Upper lobe of left lung (tissue), 6 donors: ENCODE results near the gene LAMB4. TPM values are rescaled to one million over a fixed set of nuclear protein-coding genes. Genes with fewer than 3 reads are reported as not detected.

Experiments used
- ATAC-seq, 2 donors: fragments of 200-7000 bp; cut with Tn5 transposase; one replicate each; pipeline ENCODE4 v1.9.1; 2022; ENCODE audit warnings: mild to moderate bottlenecking in 2 of 2, moderate library complexity in 2 of 2; ENCODE audit not compliant: low FRiP score in 2 of 2
- DNase-seq, 2 donors: peaks; one replicate each; pipeline ENCODE4 v3.0.0-alpha.2; 2019 to 2020
- H3K27ac ChIP-seq, 4 donors: fragments of 200-600 bp; sonication (generic); one replicate each; pipeline ENCODE4 v1.5.1; 2016 to 2019
- H3K27me3 ChIP-seq, 4 donors: fragments of 200-600 bp; sonication (generic); one replicate each; pipeline ENCODE4 v1.5.1; 2017 to 2019
- H3K36me3 ChIP-seq, 4 donors: fragments of 200-600 bp; sonication (generic); one replicate each; pipeline ENCODE4 v1.5.1; 2016 to 2019
- H3K4me1 ChIP-seq, 4 donors: fragments of 200-600 bp; sonication (generic); one replicate each; pipeline ENCODE4 v1.5.1; 2018 to 2019
- H3K4me3 ChIP-seq, 4 donors: fragments of 200-600 bp; sonication (generic); one replicate each; pipeline ENCODE4 v1.5.1; 2017 to 2019; ENCODE audit warnings: mild to moderate bottlenecking in 2 of 4, moderate library complexity in 1 of 4
- H3K9me3 ChIP-seq, 4 donors: fragments of 200-600 bp; sonication (generic); one replicate each; pipeline ENCODE4 v1.5.1; 2018 to 2019
- CTCF ChIP-seq, 6 experiments: fragments of 450-650 bp in 4 of 6; fragments of 200-600 bp in 2 of 6; sonication (generic) in 2 of 6; IDR thresholded peaks; one replicate each; pipeline ENCODE4 v1.5.1; 2016 to 2019; ENCODE audit warnings: antibody characterized with exemption in 6 of 6
- EP300 ChIP-seq, 4 donors: sonication (generic); formaldehyde crosslinking; IDR thresholded peaks; one replicate each; pipeline ENCODE4 v1.5.1; 2017; ENCODE audit warnings: antibody characterized with exemption in 4 of 4, control low read depth in 2 of 4
- POLR2A ChIP-seq, 4 donors: fragments of 450-650 bp; IDR thresholded peaks; one replicate each; pipeline ENCODE4 v1.5.1; 2016 to 2017; ENCODE audit warnings: antibody characterized with exemption in 4 of 4, mild to moderate bottlenecking in 2 of 4
- POLR2AphosphoS5 ChIP-seq, 2 donors: sonication (generic); formaldehyde crosslinking; IDR thresholded peaks; one replicate each; pipeline ENCODE4 v1.5.1; 2017; ENCODE audit warnings: antibody characterized with exemption in 2 of 2
- WGBS, 2 donors: methylation state at CpG; one replicate each; pipeline ENCODE4 v1.1.5; 2017 to 2018; 5-methylcytosine and 5-hydroxymethylcytosine counted together
- total RNA-seq, 6 donors: library from RNA; depleted of rRNA in 4 of 6; stranded (reverse); fragments of >200 nt in 4 of 6; gene quantifications; one replicate each; pipeline versions ENCODE4 v1.1.0 to v1.2.1, GENCODE V29; 2016 to 2021
- donor health status: DM: no; HTN: no; CAD: no; lungs with moderate emphysema.
- donor health status: DM: no; HTN: yes; CAD: no; lungs with severe emphysema.

Gene LAMB4
- total RNA-seq, 6 donors from 2014 or later: 0.10 to 18.9 (median 0.47) TPM; not detected in 2

GRCh38 chr7:108118959-108119358, 11.2 kb downstream of the LAMB4 start:
- Histone ChIP-seq H3K36me3 (no peaks in the 10 kb centered on the region), H3K4me1 (no peaks in the 10 kb centered on the region), H3K9me3 (no peaks in the 10 kb centered on the region), H3K27ac (no peak overlapping the region), H3K4me3 (no peak overlapping the region), H3K27me3 (no peaks in the 10 kb centered on the region)
- 89 to 90% methylated on average over 2 of the region's 2 CpGs for WGBS, 2 donors
- TF ChIP-seq CTCF (IDR thresholded peaks at IDR 0.05) (no peak), POLR2AphosphoS5 (IDR thresholded peaks at IDR 0.05) (no peak), EP300 (IDR thresholded peaks at IDR 0.05) (no peak)
- DNase-seq (no peak), ATAC-seq (no peak)

GRCh38 chr7:108114117-108114841, 15.9 kb downstream of the LAMB4 start:
- no peak for ATAC-seq
- DNase-seq: no peak
- H3K27ac ChIP-seq: no peak overlapping the region
- H3K4me3 ChIP-seq: no peak overlapping the region
- H3K27me3 ChIP-seq: no peaks in the 10 kb centered on the region
- no peaks in the 10 kb centered on the region for H3K4me1 ChIP-seq
- TF ChIP-seq CTCF (IDR thresholded peaks at IDR 0.05) (peak in 1 of 6 experiments; percentile 20), POLR2AphosphoS5 (IDR thresholded peaks at IDR 0.05) (peak in 1 of 2 donors; percentile 60), EP300 (IDR thresholded peaks at IDR 0.05) (no peak), POLR2A (IDR thresholded peaks at IDR 0.05) (no peak)
- H3K9me3 ChIP-seq: no peaks in the 10 kb centered on the region
- WGBS, 2 donors: 79 to 81% methylated on average over 6 of the region's 6 CpGs
- no peaks in the 10 kb centered on the region for H3K36me3 ChIP-seq

- ATAC-seq: no peak
- TF ChIP-seq POLR2A (IDR thresholded peaks at IDR 0.05) (no peak), POLR2AphosphoS5 (IDR thresholded peaks at IDR 0.05) (no peak), CTCF (IDR thresholded peaks at IDR 0.05) (no peak), EP300 (IDR thresholded peaks at IDR 0.05) (no peak)
- 49 to 90% methylated on average over 2 of the region's 2 CpGs for WGBS, 2 donors
Measured at GRCh38 chr7:108112683-108113082, 17.5 kb downstream of the LAMB4 start.

GRCh38 chr7:108109221-108109908, 20.8 kb downstream of the LAMB4 start:
- ATAC-seq: peak in 1 of 2 donors; percentile 26

More at GRCh38 chr7:108112683-108113082, 17.5 kb downstream of the LAMB4 start:
- H3K4me1 ChIP-seq: peaks cover 0 to 3% (median 1%) of the 10 kb centered on the region in 4 donors
- H3K36me3 ChIP-seq: no peaks in the 10 kb centered on the region
- no peaks in the 10 kb centered on the region for H3K27me3 ChIP-seq
- no peaks in the 10 kb centered on the region for H3K9me3 ChIP-seq
- DNase-seq: no peak
- no peak overlapping the region for H3K27ac ChIP-seq
- no peak overlapping the region for H3K4me3 ChIP-seq

More at GRCh38 chr7:108109221-108109908, 20.8 kb downstream of the LAMB4 start:
- Histone ChIP-seq H3K27me3 (no peaks in the 10 kb centered on the region), H3K4me1 (peaks cover 0 to 3% (median 1%) of the 10 kb centered on the region in 4 donors), H3K36me3 (no peaks in the 10 kb centered on the region), H3K27ac (no peak overlapping the region), H3K4me3 (no peak overlapping the region), H3K9me3 (no peaks in the 10 kb centered on the region)
- WGBS, 2 donors: 55 to 75% methylated on average over 2 of the region's 2 CpGs
- no peak for DNase-seq
- TF ChIP-seq CTCF (IDR thresholded peaks at IDR 0.05) (peak in 1 of 6 experiments; percentile 18), EP300 (IDR thresholded peaks at IDR 0.05) (no peak)
